ENCODE measurements around the gene FOXN3. TPM values are rescaled to one million over a fixed set of nuclear protein-coding genes. Genes with fewer than 3 reads are reported as not detected.

Gene FOXN3
- total RNA-seq, 1 experiment from 2014 or later = 125 TPM

- no peak overlapping the region for H2AFZ ChIP-seq (ENCODE audit: low read length)
- no peak overlapping the region for H4K8ac ChIP-seq (replicated peaks; ENCODE audit: insufficient read length, low read depth, low read length)
- no peak overlapping the region for H2AK5ac ChIP-seq (ENCODE audit: insufficient read length, low read length)
- no peak overlapping the region for H3K23ac ChIP-seq (ENCODE audit: insufficient read length, low read depth, low read length)
- peak; percentile 83 for DNase-seq
- no peaks in the 10 kb centered on the region for H3K9me3 ChIP-seq (ENCODE audit: control insufficient read depth, low read depth, low read length)
- H4K20me1 ChIP-seq (ENCODE audit: control insufficient read depth, insufficient read depth, insufficient read length) = no peaks in the 10 kb centered on the region
- no peak overlapping the region for H3K4ac ChIP-seq (ENCODE audit: low read depth, low read length)
- H3K79me2 ChIP-seq (ENCODE audit: insufficient read depth, low read length) = peaks cover 20% of the 10 kb centered on the region; the same call in 1 of the 2 replicates
- no peak overlapping the region for H3K18ac ChIP-seq (ENCODE audit: insufficient read length, low read depth, low read length)
- no peak overlapping the region for H3K9ac ChIP-seq (ENCODE audit: extremely low read depth, insufficient read length, low read length)
- WGBS (ENCODE audit: extremely low coverage, insufficient read length, low lambda C conversion rate) = no CpG with 5 or more reads among the region's 6 CpGs
- no peak overlapping the region for H2BK12ac ChIP-seq (ENCODE audit: insufficient read length, low read depth, low read length)
- H3K4me2 ChIP-seq (ENCODE audit: insufficient read depth, insufficient read length, low read length) = no peak overlapping the region
- H3K4me1 Mint-ChIP-seq = peaks cover 69 to 70% of the 10 kb centered on the region in 2 experiments
- H3K27ac Mint-ChIP-seq = peak overlapping the region in 2 of 3 experiments; percentile 98; a peak in 5 of 7 replicates
- peak overlapping the region; percentile 48 for H3K27ac ChIP-seq (ENCODE audit: insufficient read length, low read depth, low read length)
- no peaks in the 10 kb centered on the region for H3K23me2 ChIP-seq (ENCODE audit: insufficient read length, low read depth, low read length, poor library complexity, severe bottlenecking)
- H3K4me1 ChIP-seq (ENCODE audit: insufficient read depth, low read length) = peaks cover 24% of the 10 kb centered on the region; the same call in 1 of the 2 replicates
- no peak overlapping the region for H4K91ac ChIP-seq (ENCODE audit: insufficient read length, low read depth, low read length)
- H3K79me1 ChIP-seq (ENCODE audit: insufficient read depth, low read depth, low read length, poor library complexity, severe bottlenecking) = peaks cover 3% of the 10 kb centered on the region
- no peak overlapping the region for H3K14ac ChIP-seq (ENCODE audit: insufficient read depth, low read length)
- H3K27me3 ChIP-seq (ENCODE audit: insufficient read depth, low read length) = no peaks in the 10 kb centered on the region
- no peaks in the 10 kb centered on the region for H3K27me3 Mint-ChIP-seq (ENCODE audit: low read depth)
- H3T11ph ChIP-seq (ENCODE audit: low read length) = no peak overlapping the region
- no peak overlapping the region for H2BK15ac ChIP-seq (ENCODE audit: low read depth, low read length)
- no peak overlapping the region for H2BK5ac ChIP-seq (ENCODE audit: insufficient read length, low read length)
- no peak overlapping the region for H4K5ac ChIP-seq (ENCODE audit: insufficient read length, low read depth, low read length)
- no peaks in the 10 kb centered on the region; a peak in 2 of 5 replicates for H3K9me3 Mint-ChIP-seq
- H3K56ac ChIP-seq (ENCODE audit: insufficient read length, low read depth, low read length) = no peak overlapping the region
- no peak for TF ChIP-seq CTCF (conservative IDR thresholded peaks at IDR 0.05)
- H2BK20ac ChIP-seq (ENCODE audit: low read depth, low read length, poor library complexity, severe bottlenecking) = no peak overlapping the region
- peaks cover 32 to 39% (median 33%) of the 10 kb centered on the region in 3 experiments for H3K36me3 Mint-ChIP-seq (ENCODE audit: insufficient read depth in 1 of 3, low read depth in 3 of 3)
- H3K4me3 Mint-ChIP-seq = no peak overlapping the region
- no peak overlapping the region for H2BK120ac ChIP-seq (ENCODE audit: low read depth, low read length, poor library complexity, severe bottlenecking)
These were observed 120.7 kb downstream of the FOXN3 start for GRCh38 chr14:89296281-89296745.
